Endothelial cell of umbilical vein (primary cell): ENCODE results near the gene NR2C2. TPM values are rescaled to one million over a fixed set of nuclear protein-coding genes. Genes with fewer than 3 reads are reported as not detected.

ENCODE experiments used
- BruUV-seq: library from RNA; stranded (reverse); fragments of 400-500 nt; replicated peaks from 2 replicates; lab custom pipeline; 2021; lab: Mats Ljungman, UMichigan
- CTCF ChIA-PET: fragments of 300-600, 350-600 bp; sonication (Branson Sonifier 250); formaldehyde crosslinking; loops from one replicate; lab custom pipeline; 2021; ENCODE audit warnings: antibody characterized with exemption, inconsistent platforms; lab: Charles Lee
- POLR2A ChIA-PET: fragments of 300-600, 350-600 bp; sonication (Branson Sonifier 250); formaldehyde crosslinking; loops from one replicate; lab custom pipeline; 2021; ENCODE audit warnings: antibody characterized with exemption, inconsistent platforms; lab: Charles Lee
- DNase-seq: peaks from one replicate; pipeline ENCODE4 v3.0.0-alpha.2; 2011; ENCODE audit warnings: low read depth, low spot score
- FAIRE-seq: peaks from 2 replicates; lab custom pipeline; 2011; peaks lifted over from hg19 to GRCh38; lab: Jason Lieb, UNC
- H2AFZ ChIP-seq: 2 replicates; pipeline ENCODE4 v1.6.0; 2012; ENCODE audit warnings: low read depth, low read length, control low read depth, inconsistent platforms
- H3K27ac ChIP-seq: 2 replicates; pipeline ENCODE4 v1.5.1; 2011; ENCODE audit warnings: low read depth, mild to moderate bottlenecking, control low read depth, low read length, moderate library complexity; ENCODE audit not compliant: insufficient read depth
- H3K27me3 ChIP-seq, 2 experiments: 2 replicates each; pipeline versions ENCODE4 v1.6.0 to v1.6.1; 2011; ENCODE audit warnings: low read length in 2 of 2, mixed read lengths in 1 of 2; ENCODE audit not compliant: control insufficient read depth in 2 of 2, insufficient read depth in 2 of 2
- H3K36me3 ChIP-seq, 2 experiments: 2 replicates in 1 of 2; 3 replicates in 1 of 2; pipeline ENCODE4 v1.5.1; 2011; ENCODE audit warnings: low read length in 2 of 2, mild to moderate bottlenecking in 1 of 2, moderate library complexity in 1 of 2; ENCODE audit not compliant: control insufficient read depth in 2 of 2, insufficient read depth in 2 of 2; ENCODE audit errors: extremely low read depth in 1 of 2
- H3K4me1 ChIP-seq: 3 replicates; pipeline ENCODE4 v1.5.1; 2011; ENCODE audit warnings: mild to moderate bottlenecking, low read length; ENCODE audit not compliant: control insufficient read depth, insufficient read depth; ENCODE audit errors: extremely low read depth
- H3K4me2 ChIP-seq: 2 replicates; pipeline ENCODE4 v1.6.1; 2011; ENCODE audit warnings: low read length, control low read depth, mixed read lengths; ENCODE audit not compliant: insufficient read depth
- H3K4me3 ChIP-seq, 3 experiments: fragments of 200-600 bp in 1 of 3; sonication (generic), shearing (Covaris generic) in 1 of 3; replicated peaks in 1 of 3; 2 replicates each; pipeline ENCODE4 v1.5.1; 2011 to 2016; ENCODE audit warnings: control low read depth in 3 of 3, low read length in 3 of 3, mild to moderate bottlenecking in 2 of 3, inconsistent platforms in 1 of 3, low read depth in 1 of 3, moderate library complexity in 1 of 3; ENCODE audit not compliant: insufficient read depth in 1 of 3
- H3K79me2 ChIP-seq: 2 replicates; pipeline ENCODE4 v1.6.0; 2012; ENCODE audit warnings: low read length, inconsistent platforms; ENCODE audit not compliant: control insufficient read depth, insufficient read depth
- H3K9ac ChIP-seq: replicated peaks from 2 replicates; pipeline ENCODE3; 2011; ENCODE audit warnings: low read length, control low read depth; ENCODE audit not compliant: insufficient read depth; ENCODE audit errors: extremely low read depth
- H3K9me1 ChIP-seq: replicated peaks from 3 replicates; pipeline ENCODE4 v1.6.0; 2011; ENCODE audit warnings: mild to moderate bottlenecking, low read length; ENCODE audit not compliant: control insufficient read depth, insufficient read depth; ENCODE audit errors: extremely low read depth
- H3K9me3 ChIP-seq: replicated peaks from 2 replicates; pipeline ENCODE4 v1.5.1; 2012; ENCODE audit warnings: low read length, inconsistent platforms; ENCODE audit not compliant: control insufficient read depth, insufficient read depth
- H4K20me1 ChIP-seq: replicated peaks from 2 replicates; pipeline ENCODE3; 2011; ENCODE audit warnings: mild to moderate bottlenecking, low read length; ENCODE audit not compliant: control insufficient read depth, insufficient read depth; ENCODE audit errors: extremely low read depth
- CTCF ChIP-seq, 2 donors: IDR thresholded peaks; 1 replicate in 1 of 2; 2 replicates in 1 of 2; pipeline ENCODE4 v1.5.1; 2011; ENCODE audit warnings: low read length in 2 of 2, mild to moderate bottlenecking in 2 of 2, moderate library complexity in 2 of 2, control low read depth in 1 of 2, inconsistent platforms in 1 of 2, low read depth in 1 of 2; ENCODE audit not compliant: insufficient read depth in 1 of 2; ENCODE audit errors: extremely low read depth in 1 of 2
- EZH2 ChIP-seq: IDR thresholded peaks from 2 replicates; pipeline ENCODE4 v1.6.1; 2012; ENCODE audit warnings: borderline replicate concordance, low read depth, mild to moderate bottlenecking, moderate library complexity, low read length, inconsistent platforms; ENCODE audit not compliant: severe bottlenecking
- JUN ChIP-seq: IDR thresholded peaks from 2 replicates; pipeline ENCODE4 v1.6.1; 2011; ENCODE audit warnings: borderline replicate concordance, low read depth; ENCODE audit not compliant: insufficient read length, insufficient read depth
- MAX ChIP-seq: IDR thresholded peaks from 2 replicates; pipeline ENCODE4 v1.6.1; 2011; ENCODE audit not compliant: insufficient read depth, insufficient read length
- dilution Hi-C: fragments of 300-500 bp; cut with MboI; formaldehyde crosslinking; loops from one replicate; pipeline ENCODE4 v1.15.0; 2019; ENCODE audit warnings: low sequenced_read_pairs; ENCODE audit not compliant: extremely low pct_ligation_motif_present
- intact Hi-C: fragments of 100-400 bp; cut with micrococcal nuclease; formaldehyde crosslinking; loops from one replicate; pipeline ENCODE4 v1.10.0; 2022
- polyA plus RNA-seq, 4 experiments: library from polyadenylated mRNA; depleted of rRNA in 3 of 4; stranded (reverse) in 3 of 4; unstranded in 1 of 4; fragments of >200 nt; gene quantifications; 2 replicates each; pipeline versions ENCODE4 v1.2.1 to v1.2.3, GENCODE V29; 2011 to 2012; ENCODE audit warnings: missing spikeins in 1 of 4
- total RNA-seq: library from RNA; stranded (reverse); gene quantifications from 2 replicates; pipeline ENCODE4 v1.2.3, GENCODE V29; 2021

The NR2C2 gene
- total and polyA plus RNA-seq, 2 donors (not counting 3 experiments of a cell fraction or from before 2014, with no cell fraction given) = 20.3 to 59.8 TPM

GRCh38 chr3:15079091-15079490 lies 131.7 kb downstream of the NR2C2 start:
- dilution Hi-C loops (no loop called here), intact Hi-C loops (no loop called here)
- no peaks in the 10 kb centered on the region for H3K9me1 ChIP-seq
- no TSS peak for BruUV-seq
- H3K9ac ChIP-seq = no peak overlapping the region
- H3K36me3 ChIP-seq = peaks cover 29 to 50% of the 10 kb centered on the region in 2 experiments
- no peak for DNase-seq
- H3K27ac ChIP-seq = no peak overlapping the region
- no peaks in the 10 kb centered on the region for H4K20me1 ChIP-seq
- ChIA-PET CTCF (no interaction called here), POLR2A (no interaction called here)
- no peak overlapping the region for H2AFZ ChIP-seq
- H3K4me2 ChIP-seq = no peak overlapping the region
- no peak overlapping the region for H3K4me3 ChIP-seq
- H3K27me3 ChIP-seq = no peaks in the 10 kb centered on the region
- no peaks in the 10 kb centered on the region for H3K9me3 ChIP-seq
- no peaks in the 10 kb centered on the region for H3K79me2 ChIP-seq
- H3K4me1 ChIP-seq = no peaks in the 10 kb centered on the region
- no peak for FAIRE-seq
- TF ChIP-seq EZH2 = no peak
- TF ChIP-seq JUN = no peak
- TF ChIP-seq MAX = no peak
- no peak for TF ChIP-seq CTCF (IDR thresholded peaks at IDR 0.05; ENCODE audit: extremely low read depth in 1 of 2, insufficient read depth in 1 of 2, low read depth in 1 of 2, low read length in 2 of 2)
